OCI-LY1 (cell line): ENCODE measurements around the gene CCDC9B.

Source experiments
- H2AFZ ChIP-seq: fragments of 200-600 bp; sonication (generic), shearing (Covaris generic); 2 replicates; pipeline ENCODE4 v1.6.0; 2014; ENCODE audit warnings: antibody characterized with exemption, mild to moderate bottlenecking, low read length
- H3F3A ChIP-seq: fragments of 200-600 bp; sonication (generic), shearing (Covaris generic); 2 replicates; pipeline ENCODE4 v1.6.0; 2014; ENCODE audit warnings: mild to moderate bottlenecking, antibody characterized with exemption, low read length, moderate library complexity; ENCODE audit not compliant: insufficient read depth
- H3K27ac ChIP-seq: fragments of 200-600 bp; sonication (generic); 2 replicates; pipeline ENCODE4 v1.5.1; 2014; ENCODE audit warnings: low read length, mixed run types, mild to moderate bottlenecking, low read depth; ENCODE audit not compliant: poor library complexity, severe bottlenecking
- H3K27me3 ChIP-seq: fragments of 200-600 bp; sonication (generic); 2 replicates; pipeline ENCODE4 v1.6.0; 2014; ENCODE audit warnings: antibody characterized with exemption, mild to moderate bottlenecking, low read length, moderate library complexity; ENCODE audit not compliant: insufficient read depth
- H3K36me3 ChIP-seq: fragments of 200-600 bp; sonication (generic); 2 replicates; pipeline ENCODE4 v1.6.1; 2014; ENCODE audit warnings: mild to moderate bottlenecking, antibody characterized with exemption, low read length, moderate library complexity, mixed read lengths; ENCODE audit not compliant: insufficient read depth
- H3K4me1 ChIP-seq: fragments of 200-600 bp; sonication (generic); 2 replicates; pipeline ENCODE4 v1.5.1; 2014; ENCODE audit warnings: mild to moderate bottlenecking, low read length, moderate library complexity; ENCODE audit not compliant: insufficient read depth, severe bottlenecking
- H3K4me2 ChIP-seq: fragments of 200-600 bp; sonication (generic), shearing (Covaris generic); 2 replicates; pipeline ENCODE4 v1.6.1; 2014; ENCODE audit warnings: low read length
- H3K4me3 ChIP-seq: fragments of 200-600 bp; sonication (generic); 2 replicates; pipeline ENCODE4 v1.5.1; 2014; ENCODE audit warnings: low read length, low read depth, mild to moderate bottlenecking, mixed read lengths; ENCODE audit not compliant: poor library complexity, severe bottlenecking
- H3K79me2 ChIP-seq: fragments of 200-600 bp; shearing (Covaris generic); 2 replicates; pipeline ENCODE4 v1.6.1; 2016; ENCODE audit warnings: mixed run types, low read length, mixed read lengths; ENCODE audit not compliant: insufficient read depth
- H3K9ac ChIP-seq: fragments of 200-600 bp; sonication (generic), shearing (Covaris generic); 2 replicates; pipeline ENCODE4 v1.6.1; 2014; ENCODE audit warnings: mild to moderate bottlenecking, low read length, mixed read lengths
- H3K9me2 ChIP-seq: fragments of 200-600 bp; sonication (generic), shearing (Covaris generic); 2 replicates; pipeline ENCODE4 v1.6.1; 2014; ENCODE audit warnings: low read depth, mild to moderate bottlenecking, low read length, mixed read lengths
- H3K9me3 ChIP-seq: fragments of 200-600 bp; shearing (Covaris generic); 2 replicates; pipeline ENCODE4 v1.6.1; 2014; ENCODE audit warnings: low read length, mixed read lengths
- H4K20me1 ChIP-seq: fragments of 200-600 bp; sonication (generic), shearing (Covaris generic); 2 replicates; pipeline ENCODE4 v1.6.0; 2016; ENCODE audit warnings: mild to moderate bottlenecking, low read length; ENCODE audit not compliant: insufficient read depth
- CTCF ChIP-seq: fragments of 200-600 bp; sonication (generic), shearing (Covaris generic); IDR thresholded peaks from 2 replicates; pipeline ENCODE4 v1.5.1; 2017; ENCODE audit warnings: mild to moderate bottlenecking, antibody characterized with exemption, low read length, moderate library complexity, mixed read lengths
- EZH2 ChIP-seq: fragments of 200-600 bp; sonication (generic), shearing (Covaris generic); IDR thresholded peaks from 2 replicates; pipeline ENCODE4 v1.8.0; 2017; ENCODE audit warnings: borderline replicate concordance, mixed run types, mild to moderate bottlenecking, antibody characterized with exemption, low read length, moderate library complexity, mixed read lengths

CCDC9B gene

DNA sequence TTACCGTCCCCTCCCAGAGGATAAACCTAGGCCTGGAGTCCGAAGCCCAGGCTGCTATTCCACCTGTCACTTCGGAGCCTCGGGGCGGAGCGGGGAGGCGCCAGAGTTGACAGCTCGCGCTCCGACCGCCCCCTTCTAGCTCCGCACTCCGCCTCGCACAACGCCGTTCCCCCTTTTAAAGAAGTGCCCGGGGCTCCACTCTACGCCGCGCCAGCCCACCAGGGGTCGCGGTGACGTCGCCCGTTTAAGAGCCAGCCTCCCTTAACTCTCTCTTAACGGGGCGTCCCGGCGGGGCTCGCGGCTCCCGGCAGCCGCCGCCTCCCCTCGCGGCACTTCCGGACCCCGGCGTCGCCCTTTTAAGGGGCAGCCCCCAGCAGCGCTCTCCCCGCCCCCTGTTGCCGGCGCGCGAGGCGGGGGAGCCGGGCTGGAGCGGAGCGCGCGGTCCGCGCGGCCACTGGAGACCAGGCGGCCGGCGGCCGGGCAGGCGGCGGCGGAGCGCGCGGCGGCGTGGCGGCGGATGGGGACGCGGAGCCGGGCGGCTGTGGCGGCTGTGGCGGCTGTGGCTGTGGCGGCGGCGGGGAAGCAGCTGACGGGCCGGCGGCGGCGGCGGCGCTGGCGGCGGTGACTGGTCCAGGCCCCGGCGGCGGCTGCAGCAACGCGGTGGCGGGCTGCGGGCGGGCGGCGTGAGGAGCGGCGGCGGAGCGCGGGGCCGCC lies 17.3 kb downstream of the CCDC9B start, which contains the start of gene INAFM2:
Gene INAFM2 (plus strand): TSS at position 454 of the 714 bp plus-strand sequence. CDS start 364 bp downstream, outside the sequence.
- no peaks in the 10 kb centered on the region for H3K27me3 ChIP-seq
- peaks cover 8% of the 10 kb centered on the region for H3K4me1 ChIP-seq
- H3K4me3 ChIP-seq = peak within 1 kb of the TSS; percentile 62
- no peaks in the 10 kb centered on the region for H3K9me2 ChIP-seq
- no peaks in the 10 kb centered on the region for H3K36me3 ChIP-seq
- peak within 1 kb of the TSS; percentile 30; the same call in 1 of the 2 replicates for H3K9ac ChIP-seq
- no peaks in the 10 kb centered on the region for H3F3A ChIP-seq
- H3K4me2 ChIP-seq = peak within 1 kb of the TSS; percentile 66
- H2AFZ ChIP-seq = no peak within 1 kb of the TSS
- no peaks in the 10 kb centered on the region for H4K20me1 ChIP-seq
- no peak within 1 kb of the TSS for H3K27ac ChIP-seq
- no peak for TF ChIP-seq EZH2
- peak; percentile 34 for TF ChIP-seq CTCF
- no peaks in the 10 kb centered on the region for H3K9me3 ChIP-seq
- H3K79me2 ChIP-seq = no peaks in the 10 kb centered on the region

GRCh38 chr15:40322531-40323238 lies 18.1 kb downstream of the CCDC9B start:
- Histone ChIP-seq H3F3A (no peaks in the 10 kb centered on the region), H3K9me2 (no peaks in the 10 kb centered on the region), H3K4me2 (peak overlapping the region; percentile 66), H3K9me3 (no peaks in the 10 kb centered on the region), H3K9ac (no peak overlapping the region; the same call in 1 of the 2 replicates), H3K27ac (no peak overlapping the region), H3K27me3 (no peaks in the 10 kb centered on the region), H3K36me3 (no peaks in the 10 kb centered on the region), H3K4me1 (peaks cover 8% of the 10 kb centered on the region), H2AFZ (no peak overlapping the region), H3K4me3 (peak overlapping the region; percentile 52), H4K20me1 (no peaks in the 10 kb centered on the region), H3K79me2 (no peaks in the 10 kb centered on the region)
- TF ChIP-seq CTCF (no peak), EZH2 (no peak)

DNA sequence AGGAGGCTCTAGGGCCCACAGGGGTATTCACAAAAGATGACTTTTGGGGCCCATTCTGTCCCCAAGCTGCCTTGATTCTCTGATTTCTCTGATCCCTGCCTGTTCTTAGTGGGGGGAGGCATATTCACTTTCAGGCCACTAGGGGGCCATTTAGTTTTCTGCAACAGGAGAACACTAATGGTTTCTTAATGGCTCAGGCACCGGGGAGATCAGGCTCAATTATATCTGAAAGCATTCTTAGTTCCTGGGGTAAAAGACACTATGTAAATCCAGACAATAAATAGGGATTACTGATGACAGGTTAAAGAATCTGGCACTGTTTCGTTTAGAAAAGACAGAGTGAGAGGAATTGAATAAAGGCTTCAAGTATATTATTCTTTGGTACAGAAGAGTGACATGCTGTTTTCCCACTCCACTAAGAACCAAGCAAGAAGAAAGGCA lies 19.8 kb downstream of the CCDC9B start:
- Histone ChIP-seq H4K20me1 (no peaks in the 10 kb centered on the region), H3F3A (no peaks in the 10 kb centered on the region), H3K9me3 (no peaks in the 10 kb centered on the region), H3K27me3 (no peaks in the 10 kb centered on the region), H3K9ac (no peak overlapping the region), H3K27ac (no peak overlapping the region), H2AFZ (no peak overlapping the region), H3K79me2 (no peaks in the 10 kb centered on the region), H3K4me1 (peaks cover 8% of the 10 kb centered on the region), H3K4me2 (no peak overlapping the region), H3K36me3 (no peaks in the 10 kb centered on the region), H3K9me2 (no peaks in the 10 kb centered on the region), H3K4me3 (no peak overlapping the region)
- TF ChIP-seq CTCF (peak; percentile 92), EZH2 (no peak)
